AG04450 (cell line): ENCODE data around the gene MRPL17. TPM values are rescaled to one million over a fixed set of nuclear protein-coding genes. Genes with fewer than 3 reads are reported as not detected.
A peak's percentile ranks its signal among the peaks of the same experiment; 100 is the strongest.

ENCODE experiments used
- CTCF ChIA-PET: fragments of 300-600, 350-600 bp; formaldehyde crosslinking; extraction: SDS; loops from one replicate; lab custom pipeline; 2022; ENCODE audit warnings: antibody characterized with exemption, inconsistent platforms; lab: Charles Lee
- POLR2A ChIA-PET: fragments of 350-600 bp; formaldehyde crosslinking; extraction: SDS; loops from one replicate; lab custom pipeline; 2021; ENCODE audit warnings: antibody characterized with exemption, inconsistent platforms; lab: Yijun Ruan, JAX
- DNase-seq: peaks from one replicate; pipeline ENCODE4 v3.0.0-alpha.2; 2011; ENCODE audit warnings: low read depth, low spot score
- H3K27ac ChIP-seq: one replicate; pipeline ENCODE4 v1.5.1; 2012; ENCODE audit warnings: low read depth, low read length, control low read depth
- H3K27me3 ChIP-seq: one replicate; pipeline ENCODE4 v1.6.0; 2012; ENCODE audit warnings: low read length; ENCODE audit not compliant: control insufficient read depth, insufficient read depth
- H3K4me3 ChIP-seq: 2 replicates; pipeline ENCODE4 v1.5.1; 2011; ENCODE audit warnings: mild to moderate bottlenecking, low read depth, low read length, control low read depth
- H3K9me3 ChIP-seq: 2 replicates; pipeline ENCODE4 v1.5.1; 2012; ENCODE audit warnings: low read length; ENCODE audit not compliant: control insufficient read depth, insufficient read depth
- CTCF ChIP-seq: IDR thresholded peaks from 2 replicates; pipeline ENCODE4 v1.5.1; 2011; ENCODE audit warnings: low read depth, low read length, control low read depth, inconsistent platforms
- polyA plus RNA-seq: library from polyadenylated mRNA; depleted of rRNA; stranded (reverse); fragments of >200 nt; gene quantifications from 2 replicates; pipeline ENCODE4 v1.2.3, GENCODE V29; 2011

Gene MRPL17
- polyA plus RNA-seq, 1 experiment, result 63.3 TPM

- Histone ChIP-seq H3K27ac (peak overlapping the region; percentile 90), H3K9me3 (no peaks in the 10 kb centered on the region), H3K4me3 (peak overlapping the region; percentile 100), H3K27me3 (no peaks in the 10 kb centered on the region)
- no peak for TF ChIP-seq CTCF
- DNase-seq, result no peak
- POLR2A ChIA-PET, result interaction anchor here (1.1 to 3.1 kb wide), 5 partner anchors 62 to 201 kb away, joined by 3 to 13 read pairs (median 10); partner anchors contain the start of genes ARFIP2, TAF10, TIMM10B and TPP1
- CTCF ChIA-PET, result interaction anchor here (0.6 to 5.5 kb wide), 36 partner anchors 9 to 455 kb away, joined by 3 to 56 read pairs (median 6); partner anchors contain the start of genes ILK, RRP8, TAF10 and TPP1
Measured at GRCh38 chr11:6682591-6682935, 577 bp downstream of the MRPL17 start.

GRCh38 chr11:6681949-6682348, 1.2 kb downstream of the MRPL17 start:
- ChIA-PET POLR2A (interaction anchor here (2.3 to 3.1 kb wide), 2 partner anchors 61 to 70 kb away, joined by 7 to 13 read pairs; partner anchors contain the start of gene TAF10), CTCF (interaction anchor here (0.6 to 5.5 kb wide), 7 partner anchors 8 to 303 kb away, joined by 3 to 56 read pairs (median 10); no protein-coding TSS in a partner anchor)
- no peak for DNase-seq
- Histone ChIP-seq H3K9me3 (no peaks in the 10 kb centered on the region), H3K27me3 (no peaks in the 10 kb centered on the region), H3K4me3 (peak overlapping the region; percentile 100), H3K27ac (no peak overlapping the region)
- no peak for TF ChIP-seq CTCF

GRCh38 chr11:6681505-6681904, 1.6 kb downstream of the MRPL17 start:
- ChIA-PET POLR2A (interaction anchor here (2.3 to 3.1 kb wide), 2 partner anchors 61 to 69 kb away, joined by 7 to 13 read pairs; partner anchors contain the start of gene TAF10), CTCF (interaction anchor here (1.0 to 5.5 kb wide), 4 partner anchors 9 to 302 kb away, joined by 3 to 56 read pairs (median 4); no protein-coding TSS in a partner anchor)
- 0 out of 2 replicates have a peak, but pooled peaks have one; percentile 22 for TF ChIP-seq CTCF
- peak overlapping the region; percentile 100 for H3K4me3 ChIP-seq
- no peak overlapping the region for H3K27ac ChIP-seq
- no peak for DNase-seq
- H3K27me3 ChIP-seq, result no peaks in the 10 kb centered on the region
- no peaks in the 10 kb centered on the region for H3K9me3 ChIP-seq

GRCh38 chr11:6677018-6677417, 6.1 kb downstream of the MRPL17 start:
- no peaks in the 10 kb centered on the region for H3K9me3 ChIP-seq
- H3K4me3 ChIP-seq, result no peak overlapping the region
- ChIA-PET POLR2A (no interaction called here), CTCF (interaction anchor here (0.7 to 1.1 kb wide), 2 partner anchors 9 to 1228 kb away, joined by 7 to 9 read pairs; no protein-coding TSS in a partner anchor)
- H3K27me3 ChIP-seq, result no peaks in the 10 kb centered on the region
- H3K27ac ChIP-seq, result no peak overlapping the region
- DNase-seq, result no peak
- no peak for TF ChIP-seq CTCF

GRCh38 chr11:6674862-6675261, 8.3 kb downstream of the MRPL17 start:
- ChIA-PET CTCF (interaction anchor here (4.4 kb wide), 1 partner anchor 8 kb away, joined by 35 read pairs; the partner anchor contains the start of gene MRPL17), POLR2A (no interaction called here)
- TF ChIP-seq CTCF, result no peak
- no peak overlapping the region for H3K4me3 ChIP-seq
- no peak overlapping the region for H3K27ac ChIP-seq
- H3K9me3 ChIP-seq, result no peaks in the 10 kb centered on the region
- no peaks in the 10 kb centered on the region for H3K27me3 ChIP-seq
- no peak for DNase-seq
